ENCODE results near the gene NEDD4L.
"Not testable (repeated sequence)": the region's sequence is repeated elsewhere in the genome, so short reads cannot be mapped to it uniquely, and the experiment has no call there.

The NEDD4L gene

GRCh38 chr18:58026857-58027256 is 17.2 kb upstream of the NEDD4L start:
- DNase-seq = no peak

GRCh38 chr18:58027341-58027740 is 16.7 kb upstream of the NEDD4L start:
- no peak for DNase-seq

GRCh38 chr18:58028109-58028784 is 15.8 kb upstream of the NEDD4L start:
- DNase-seq = no peak

GRCh38 chr18:58032233-58032632 is 11.8 kb upstream of the NEDD4L start:
- DNase-seq = no peak

GRCh38 chr18:58033216-58033615 is 10.8 kb upstream of the NEDD4L start:
- no peak for DNase-seq

GRCh38 chr18:58034370-58034769 is 9.7 kb upstream of the NEDD4L start:
- DNase-seq = no peak

- DNase-seq = no peak
Observed at GRCh38 chr18:58037163-58037562, 6.9 kb upstream of the NEDD4L start.

GRCh38 chr18:58038063-58038462 is 6.0 kb upstream of the NEDD4L start:
- no peak for DNase-seq

GRCh38 chr18:58041633-58042032 is 2.4 kb upstream of the NEDD4L start:
- DNase-seq = no peak

GRCh38 chr18:58042826-58043490 is 1.1 kb upstream of the NEDD4L start:
- DNase-seq = no peak

GRCh38 chr18:58044370-58045241 is 580 bp downstream of the NEDD4L start:
- peak in 46 of 58 donors; percentile 10 to 69 (median 42) for DNase-seq

- peak in 51 of 58 donors; percentile 3 to 71 (median 39) for DNase-seq
Observed at GRCh38 chr18:58045242-58046092, 1.4 kb downstream of the NEDD4L start.

- peak in 2 of 58 donors; percentile 7 to 15 for DNase-seq
Observed at GRCh38 chr18:58046093-58046793, 2.2 kb downstream of the NEDD4L start.

- no peak for DNase-seq
Observed at GRCh38 chr18:58046794-58047555, 2.9 kb downstream of the NEDD4L start.

GRCh38 chr18:58047556-58047882 is 3.5 kb downstream of the NEDD4L start:
- no peak for DNase-seq

GRCh38 chr18:58048081-58048642 is 4.1 kb downstream of the NEDD4L start:
- no peak for DNase-seq

GRCh38 chr18:58049000-58049688 is 5.1 kb downstream of the NEDD4L start:
- DNase-seq = no peak

GRCh38 chr18:58050963-58051362 is 6.9 kb downstream of the NEDD4L start:
- not testable (repeated sequence) for DNase-seq

Data from anterior cingulate cortex (tissue), 58 donors.